Raji (cell line): ENCODE results near the gene NECTIN3.

ENCODE experiments used
- POLR2A ChIP-seq: IDR thresholded peaks from 2 replicates; pipeline ENCODE4 v1.6.1; 2011; ENCODE audit warnings: low read depth, low read length, control low read depth; ENCODE audit not compliant: insufficient read depth

The NECTIN3 gene

DNA sequence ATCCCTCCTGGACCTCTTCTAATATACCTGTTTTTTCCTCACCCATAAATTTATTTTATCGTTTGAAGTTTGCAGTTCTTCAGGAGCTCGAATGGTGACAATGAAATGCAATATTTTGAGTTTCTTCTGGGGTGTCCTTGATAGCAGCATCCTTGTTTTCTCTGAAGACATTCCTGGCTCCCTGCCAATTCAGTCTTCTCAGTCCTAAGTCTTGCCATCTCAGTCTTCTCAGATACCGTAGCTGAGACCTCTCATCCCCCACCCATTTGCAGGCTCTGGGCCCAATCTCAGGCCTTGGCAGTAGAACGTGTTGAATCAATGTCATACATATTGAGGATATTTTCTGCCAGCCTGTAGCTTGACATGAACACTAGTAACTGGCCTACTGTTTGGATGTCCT, 140.9 kb downstream of the NECTIN3 start:
- no peak for TF ChIP-seq POLR2A

GRCh38 chr3:111215481-111215880, 143.9 kb downstream of the NECTIN3 start:
- no peak for TF ChIP-seq POLR2A

- no peak for TF ChIP-seq POLR2A
Measured at GRCh38 chr3:111218615-111219014, 147.0 kb downstream of the NECTIN3 start.

DNA sequence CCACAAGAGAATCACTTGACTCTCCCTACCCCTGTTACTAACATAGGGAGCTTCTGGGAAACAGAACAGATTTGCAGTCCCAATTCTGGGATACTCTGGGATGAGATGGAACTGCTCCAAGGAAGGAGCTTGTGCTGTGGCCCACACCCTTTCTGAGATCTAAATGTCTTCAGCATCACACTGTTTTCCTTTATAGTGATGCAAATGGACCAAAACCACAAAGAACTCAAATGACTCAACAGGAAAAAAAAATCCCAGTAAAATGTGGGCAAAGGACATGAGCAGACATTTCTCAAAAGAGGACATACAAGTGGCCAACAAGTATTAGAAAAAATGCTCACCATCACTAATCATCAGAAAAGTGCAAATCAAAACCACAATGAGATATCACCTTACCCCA, 155.6 kb downstream of the NECTIN3 start:
- TF ChIP-seq POLR2A, result no peak

GRCh38 chr3:111229301-111229700, 157.7 kb downstream of the NECTIN3 start:
- TF ChIP-seq POLR2A, result no peak

- TF ChIP-seq POLR2A, result no peak
Measured at GRCh38 chr3:111236836-111237713, 165.5 kb downstream of the NECTIN3 start.

- TF ChIP-seq POLR2A, result no peak
Measured at GRCh38 chr3:111237946-111238345, 166.3 kb downstream of the NECTIN3 start.

GRCh38 chr3:111238885-111239284, 167.3 kb downstream of the NECTIN3 start:
- TF ChIP-seq POLR2A, result no peak

- TF ChIP-seq POLR2A, result no peak
Measured at GRCh38 chr3:111241960-111242359, 170.3 kb downstream of the NECTIN3 start.
